Smooth muscle cell (in vitro differentiated cells): ENCODE results near the gene LRRC25. TPM values are rescaled to one million over a fixed set of nuclear protein-coding genes. Genes with fewer than 3 reads are reported as not detected.
A peak's percentile ranks its signal among the peaks of the same experiment; 100 is the strongest.

Experiments
- DNase-seq: peaks from one replicate; lab custom pipeline; 2025; ENCODE audit not compliant: unreplicated experiment; lab: John Stamatoyannopoulos, UW
- H2AFZ ChIP-seq: fragments of 200-600 bp; sonication (generic); 2 replicates; pipeline ENCODE4 v1.6.0; 2016; ENCODE audit warnings: antibody characterized with exemption, low read depth, mild to moderate bottlenecking
- H3F3A ChIP-seq: fragments of 200-600 bp; sonication (generic); 2 replicates; pipeline ENCODE4 v1.6.0; 2017; ENCODE audit warnings: antibody characterized with exemption, low read depth
- H3K27ac ChIP-seq: fragments of 200-600 bp; sonication (generic); 2 replicates; pipeline ENCODE4 v1.5.1; 2016; ENCODE audit warnings: low read depth, mild to moderate bottlenecking
- H3K27me3 ChIP-seq: fragments of 200-600 bp; sonication (generic); 2 replicates; pipeline ENCODE4 v1.6.1; 2016; ENCODE audit warnings: low read depth, mild to moderate bottlenecking
- H3K36me3 ChIP-seq: fragments of 200-600 bp; sonication (generic); 2 replicates; pipeline ENCODE4 v1.5.1; 2016; ENCODE audit warnings: low read depth
- H3K4me1 ChIP-seq: fragments of 200-600 bp; sonication (generic); 2 replicates; pipeline ENCODE4 v1.5.1; 2016; ENCODE audit warnings: low read depth
- H3K4me2 ChIP-seq: fragments of 200-600 bp; sonication (generic); 2 replicates; pipeline ENCODE4 v1.6.0; 2016; ENCODE audit warnings: mild to moderate bottlenecking
- H3K4me3 ChIP-seq: fragments of 200-600 bp; sonication (generic); 2 replicates; pipeline ENCODE4 v1.5.1; 2016; ENCODE audit warnings: mild to moderate bottlenecking
- H3K79me2 ChIP-seq: fragments of 200-600 bp; sonication (generic); 2 replicates; pipeline ENCODE4 v1.6.0; 2016; ENCODE audit warnings: low read depth, mild to moderate bottlenecking
- H3K9ac ChIP-seq: fragments of 200-600 bp; sonication (generic); 2 replicates; pipeline ENCODE4 v1.6.0; 2016; ENCODE audit warnings: low read depth
- H3K9me3 ChIP-seq: fragments of 200-600 bp; sonication (generic); replicated peaks from 2 replicates; pipeline ENCODE4 v1.5.1; 2016; ENCODE audit warnings: low read depth
- H4K20me1 ChIP-seq: fragments of 200-600 bp; sonication (generic); 2 replicates; pipeline ENCODE4 v1.6.0; 2016; ENCODE audit warnings: low read depth
- whole genome bisulfite sequencing: methylation state at CpG from one replicate; pipeline ENCODE4 v1.1.7; 2016; ENCODE audit warnings: low lambda C conversion rate; 5-methylcytosine and 5-hydroxymethylcytosine counted together
- polyA plus RNA-seq: library from polyadenylated mRNA; unstranded; fragments of >200 nt; fragmentation: Nextera tagmentation; extraction: Ambion mirVana; gene quantifications from 2 replicates; pipeline ENCODE4 v1.2.1, GENCODE V29; 2016
- total RNA-seq: library from RNA; depleted of rRNA; stranded (reverse); fragments of >200 nt; gene quantifications from 2 replicates; pipeline ENCODE4 v1.2.3, GENCODE V29; 2014
- TF ChIP-seq, protein P1 (sequence below): fragments of 200-600 bp; sonication (generic); IDR thresholded peaks from 2 replicates; pipeline ENCODE4 v1.5.1; 2017; ENCODE audit warnings: borderline replicate concordance, mild to moderate bottlenecking, antibody characterized with exemption; ENCODE audit not compliant: insufficient read depth, poor library complexity, severe bottlenecking

LRRC25 gene
- total and polyA plus RNA-seq, 2 experiments from 2014 or later = 0.34 TPM; not detected in 1

DNA sequence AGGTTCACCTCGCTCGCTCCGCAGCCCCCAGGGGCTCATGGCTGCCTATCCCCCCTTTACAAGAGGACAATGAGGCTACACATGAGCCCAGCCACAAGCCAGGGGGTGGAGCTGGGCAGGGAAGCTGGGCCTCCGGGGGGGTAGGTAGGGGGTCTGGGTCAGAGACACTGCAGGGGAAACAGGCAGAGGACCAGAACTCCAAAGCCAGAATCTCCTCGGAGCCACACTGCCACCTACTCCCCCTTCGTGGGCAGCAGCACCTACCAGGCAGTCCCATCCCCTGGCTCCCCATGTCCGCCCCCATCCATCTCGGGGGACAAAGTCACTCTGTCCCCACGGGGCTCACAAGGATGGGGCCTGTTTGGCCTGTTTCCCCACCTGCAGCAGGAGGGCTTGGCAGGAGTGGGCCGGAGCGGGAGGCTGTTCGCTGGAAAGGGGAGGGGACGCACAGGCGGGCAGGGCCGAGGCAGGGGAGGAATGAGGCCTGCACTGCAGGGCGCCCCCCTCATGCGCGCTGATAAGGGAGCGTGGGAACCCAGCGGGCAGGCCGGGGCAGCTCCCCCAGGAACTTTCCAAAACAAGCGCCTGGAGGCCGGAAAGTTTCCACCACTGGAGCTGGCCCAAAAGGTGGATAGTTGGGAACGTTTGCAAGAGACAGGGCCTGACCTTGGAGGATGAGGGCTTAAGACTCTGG is 41.1 kb upstream of the LRRC25 start:
- TF ChIP-seq, protein P1, sequence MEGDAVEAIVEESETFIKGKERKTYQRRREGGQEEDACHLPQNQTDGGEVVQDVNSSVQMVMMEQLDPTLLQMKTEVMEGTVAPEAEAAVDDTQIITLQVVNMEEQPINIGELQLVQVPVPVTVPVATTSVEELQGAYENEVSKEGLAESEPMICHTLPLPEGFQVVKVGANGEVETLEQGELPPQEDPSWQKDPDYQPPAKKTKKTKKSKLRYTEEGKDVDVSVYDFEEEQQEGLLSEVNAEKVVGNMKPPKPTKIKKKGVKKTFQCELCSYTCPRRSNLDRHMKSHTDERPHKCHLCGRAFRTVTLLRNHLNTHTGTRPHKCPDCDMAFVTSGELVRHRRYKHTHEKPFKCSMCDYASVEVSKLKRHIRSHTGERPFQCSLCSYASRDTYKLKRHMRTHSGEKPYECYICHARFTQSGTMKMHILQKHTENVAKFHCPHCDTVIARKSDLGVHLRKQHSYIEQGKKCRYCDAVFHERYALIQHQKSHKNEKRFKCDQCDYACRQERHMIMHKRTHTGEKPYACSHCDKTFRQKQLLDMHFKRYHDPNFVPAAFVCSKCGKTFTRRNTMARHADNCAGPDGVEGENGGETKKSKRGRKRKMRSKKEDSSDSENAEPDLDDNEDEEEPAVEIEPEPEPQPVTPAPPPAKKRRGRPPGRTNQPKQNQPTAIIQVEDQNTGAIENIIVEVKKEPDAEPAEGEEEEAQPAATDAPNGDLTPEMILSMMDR = no peak
- H3K27ac ChIP-seq = peak overlapping the region; percentile 45
- H3K79me2 ChIP-seq = peaks cover 10% of the 10 kb centered on the region
- H3K27me3 ChIP-seq = no peaks in the 10 kb centered on the region
- WGBS = 8% methylated on average over 21 of the region's 24 CpGs
- H3K36me3 ChIP-seq = no peaks in the 10 kb centered on the region
- peak; percentile 60 for DNase-seq
- H3K4me1 ChIP-seq = peaks cover 32% of the 10 kb centered on the region
- H3K9ac ChIP-seq = no peak overlapping the region
- no peaks in the 10 kb centered on the region for H3K9me3 ChIP-seq
- H3K4me2 ChIP-seq = peak overlapping the region; percentile 91
- no peak overlapping the region for H2AFZ ChIP-seq
- peaks cover 17% of the 10 kb centered on the region for H4K20me1 ChIP-seq
- H3K4me3 ChIP-seq = peak overlapping the region; percentile 57
- peaks cover 25% of the 10 kb centered on the region for H3F3A ChIP-seq

DNA sequence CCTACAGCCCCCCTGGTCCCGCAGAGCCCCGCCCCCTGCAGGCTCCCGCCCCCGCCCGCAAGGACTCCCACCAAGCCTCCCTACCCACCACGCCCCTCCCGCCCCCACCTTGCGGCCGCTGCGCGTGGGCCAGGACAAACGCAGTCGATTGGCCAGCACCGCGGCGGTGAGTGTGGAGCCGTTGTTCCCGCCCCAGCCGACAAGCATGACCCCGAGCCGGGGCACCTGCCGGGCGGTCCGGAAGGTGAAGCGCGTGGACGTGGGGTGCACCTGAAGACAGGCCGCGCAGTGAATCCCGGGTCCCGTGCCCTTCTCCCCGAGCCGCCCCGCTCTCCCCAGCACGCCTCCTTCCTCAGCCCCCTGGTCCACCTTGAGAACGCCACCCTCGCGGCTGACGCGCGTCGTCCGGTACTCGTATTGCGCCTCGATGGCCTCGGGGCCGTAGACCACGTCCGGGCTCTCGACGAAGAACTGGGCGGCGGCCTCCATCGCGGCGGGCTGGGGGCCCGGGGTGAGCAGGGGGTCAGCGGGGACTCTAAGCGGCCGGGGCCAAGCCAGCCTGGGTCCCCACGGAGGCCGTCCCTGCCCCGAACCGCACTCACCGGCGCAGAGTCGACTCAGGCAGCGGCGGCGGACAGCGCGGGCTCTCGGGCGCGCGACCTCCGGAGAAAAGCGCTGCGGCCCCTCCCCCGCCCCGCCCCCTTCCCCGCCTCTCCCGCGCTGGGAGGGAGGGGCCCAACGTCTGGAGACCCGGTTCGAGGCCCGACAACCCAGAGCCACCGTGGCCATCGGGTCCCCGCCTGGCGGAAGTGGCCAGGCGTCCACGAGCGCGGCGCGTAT is 40.3 kb upstream of the LRRC25 start, which contains the start of gene ISYNA1:
Gene ISYNA1, minus strand, starts transcription at position 643 of the 840 bp plus-strand sequence. Its CDS starts 154 bp downstream, at position 489.
- Histone ChIP-seq H3K27ac (peak within 1 kb of the TSS; percentile 45), H4K20me1 (peaks cover 17% of the 10 kb centered on the region), H3K79me2 (peaks cover 10% of the 10 kb centered on the region), H3K36me3 (no peaks in the 10 kb centered on the region), H3F3A (peaks cover 25% of the 10 kb centered on the region), H3K4me3 (peak within 1 kb of the TSS; percentile 57), H3K9ac (no peak within 1 kb of the TSS), H2AFZ (no peak within 1 kb of the TSS), H3K27me3 (no peaks in the 10 kb centered on the region), H3K4me2 (peak within 1 kb of the TSS; percentile 91), H3K9me3 (no peaks in the 10 kb centered on the region), H3K4me1 (peaks cover 36% of the 10 kb centered on the region)
- TF ChIP-seq, protein P1 = no peak
- DNase-seq = peak; percentile 67
- WGBS = 1% methylated on average over 36 of the region's 99 CpGs

DNA sequence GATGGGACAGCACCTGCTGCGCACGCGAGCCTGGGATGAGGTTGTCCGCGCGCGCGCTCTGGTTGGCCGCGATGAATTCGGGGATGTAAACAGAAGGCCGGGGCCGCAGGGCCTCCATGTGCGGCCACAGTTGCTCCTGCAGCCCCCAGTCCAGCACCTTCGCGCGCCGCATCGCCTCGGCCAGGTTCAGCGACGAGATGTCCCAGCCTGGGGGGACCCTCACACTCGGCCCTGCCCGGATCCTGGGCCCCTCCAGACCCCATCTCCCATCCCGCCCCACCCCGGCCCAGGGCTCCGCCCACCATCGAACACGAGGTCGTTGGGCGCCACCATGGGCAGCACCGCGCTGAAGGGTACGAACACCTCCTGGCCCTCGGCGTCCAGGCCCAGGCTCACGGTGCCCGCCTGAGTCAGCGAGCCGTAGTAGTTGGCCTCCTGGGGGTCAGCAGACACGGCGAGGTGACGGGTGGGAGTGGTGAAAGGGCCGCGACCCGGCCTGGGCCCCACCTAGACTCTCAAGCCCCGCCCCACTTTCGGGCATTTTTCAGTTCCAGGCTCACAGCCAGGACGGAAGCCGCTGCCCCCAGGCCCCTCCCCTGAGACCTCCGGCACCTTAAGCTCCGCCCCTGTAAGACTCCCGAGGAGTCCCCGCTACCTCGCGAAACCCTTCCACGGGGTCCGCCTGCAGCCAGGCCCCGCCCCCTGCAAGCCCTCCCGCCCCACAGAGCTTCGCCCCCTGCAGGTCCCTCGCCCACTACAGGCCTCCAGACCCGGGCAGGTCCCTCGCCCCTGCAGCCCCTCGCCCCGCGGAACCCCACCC is 39.5 kb upstream of the LRRC25 start:
- Histone ChIP-seq H2AFZ (no peak overlapping the region), H3F3A (peaks cover 25% of the 10 kb centered on the region), H3K4me3 (peak overlapping the region; percentile 57), H3K4me1 (peaks cover 36% of the 10 kb centered on the region), H3K36me3 (no peaks in the 10 kb centered on the region), H4K20me1 (peaks cover 14% of the 10 kb centered on the region), H3K27ac (no peak overlapping the region), H3K27me3 (no peaks in the 10 kb centered on the region), H3K4me2 (peak overlapping the region; percentile 91), H3K9ac (no peak overlapping the region), H3K79me2 (peaks cover 7% of the 10 kb centered on the region), H3K9me3 (no peaks in the 10 kb centered on the region)
- WGBS = 28% methylated on average over 40 of the region's 67 CpGs
- TF ChIP-seq, protein P1 = no peak
- peak; percentile 67 for DNase-seq
